T-cell (primary cell): ENCODE measurements around the gene THOP1. TPM values are rescaled to one million over a fixed set of nuclear protein-coding genes. Genes with fewer than 3 reads are reported as not detected.

Experiments
- ATAC-seq, 4 experiments: fragments of 200-7000 bp in 3 of 4; fragments of 150-1000 bp in 1 of 4; cut with Tn5 transposase; replicated peaks in 1 of 4; 1 replicate in 3 of 4; 2 replicates in 1 of 4; pipeline ENCODE4 v1.10.0; 2021; ENCODE audit warnings: moderate library complexity in 3 of 4, mild to moderate bottlenecking in 2 of 4, moderate number of reproducible peaks in 1 of 4
- CTCF ChIA-PET, 2 donors: fragments of 300-600 bp; sonication (Branson Sonifier 250); formaldehyde crosslinking; loops; one replicate each; lab custom pipeline; 2022; ENCODE audit warnings: antibody characterized with exemption in 2 of 2; lab: Charles Lee
- POLR2A ChIA-PET, 2 donors: fragments of 300-600 bp; sonication (Branson Sonifier 250); formaldehyde crosslinking; loops; one replicate each; lab custom pipeline; 2022; ENCODE audit warnings: antibody characterized with exemption in 2 of 2; lab: Charles Lee
- DNase-seq, 35 experiments: peaks; one replicate each; pipeline versions ENCODE4 v3.0.0 to v3.0.0-alpha.2; 2013 to 2023
- H3K27ac ChIP-seq: one replicate; pipeline ENCODE4 v1.5.1; 2013; ENCODE audit warnings: low read length
- H3K27me3 ChIP-seq, 2 experiments: replicated peaks in 1 of 2; 1 replicate in 1 of 2; 2 replicates in 1 of 2; pipeline versions ENCODE4 v1.6.1 to v1.7.0; 2013; ENCODE audit warnings: low read length in 1 of 2, mixed read lengths in 1 of 2; ENCODE audit not compliant: control insufficient read depth in 2 of 2, insufficient read depth in 2 of 2; ENCODE audit errors: extremely low read depth in 1 of 2
- H3K36me3 ChIP-seq, 2 donors: 1 replicate in 1 of 2; 2 replicates in 1 of 2; pipeline versions ENCODE4 v1.6.1 to v1.7.0; 2013; ENCODE audit warnings: low read length in 1 of 2; ENCODE audit not compliant: control insufficient read depth in 2 of 2, insufficient read depth in 1 of 2; ENCODE audit errors: extremely low read depth in 1 of 2
- H3K4me1 ChIP-seq, 2 experiments: 1 replicate in 1 of 2; 2 replicates in 1 of 2; pipeline versions ENCODE4 v1.6.1 to v1.7.0; 2013; ENCODE audit warnings: low read length in 2 of 2, mixed read lengths in 1 of 2; ENCODE audit not compliant: insufficient read depth in 2 of 2, control insufficient read depth in 1 of 2; ENCODE audit errors: extremely low read depth in 1 of 2
- H3K4me3 ChIP-seq, 2 donors: 1 replicate in 1 of 2; 2 replicates in 1 of 2; pipeline versions ENCODE4 v1.5.1 to v1.7.0; 2013; ENCODE audit warnings: mild to moderate bottlenecking in 2 of 2, low read length in 1 of 2, moderate library complexity in 1 of 2; ENCODE audit not compliant: control insufficient read depth in 1 of 2; ENCODE audit errors: extremely low read depth in 1 of 2
- H3K9me3 ChIP-seq: 2 replicates; pipeline ENCODE4 v1.7.0; 2013
- H3K27ac Mint-ChIP-seq, 2 donors: one replicate each; pipeline ENCODE4 v1.8.0; 2020 to 2021; ENCODE audit warnings: mild to moderate bottlenecking in 2 of 2, mixed read lengths in 2 of 2
- H3K27me3 Mint-ChIP-seq, 2 donors: one replicate each; pipeline ENCODE4 v1.8.0; 2021 to 2022; ENCODE audit warnings: mixed read lengths in 2 of 2
- H3K36me3 Mint-ChIP-seq: one replicate; pipeline ENCODE4 v1.8.0; 2021; ENCODE audit warnings: mixed read lengths
- H3K4me1 Mint-ChIP-seq, 3 donors: one replicate each; pipeline ENCODE4 v1.8.0; 2020 to 2022; ENCODE audit warnings: mixed read lengths in 3 of 3, mild to moderate bottlenecking in 1 of 3
- H3K4me3 Mint-ChIP-seq, 3 donors: one replicate each; pipeline ENCODE4 v1.8.0; 2020 to 2022; ENCODE audit warnings: mild to moderate bottlenecking in 3 of 3, mixed read lengths in 3 of 3, moderate library complexity in 3 of 3
- H3K9me3 Mint-ChIP-seq, 3 donors: one replicate each; pipeline ENCODE4 v1.8.0; 2020 to 2022; ENCODE audit warnings: mixed read lengths in 3 of 3
- WGBS: methylation state at CpG from one replicate; pipeline ENCODE4 v1.1.5; 2013; ENCODE audit warnings: missing lambda C conversion rate; ENCODE audit not compliant: insufficient coverage; 5-methylcytosine and 5-hydroxymethylcytosine counted together
- total RNA-seq, 35 experiments: library from RNA in 6 of 35; stranded (reverse) in 6 of 35; fragments of 120-200 nt in 1 of 35; gene quantifications; one replicate each; pipeline versions ENCODE4 v1.2.1 to v1.2.4 and lab custom pipeline; 2013 to 2026

THOP1 gene
- total RNA-seq, 5 donors from 2014 or later (not counting 1 experiment from before 2014, with no cell fraction given): 30.8 to 46.6 (median 41.9) TPM

GRCh38 chr19:2744113-2744512 is 41.2 kb upstream of the THOP1 start:
- DNase-seq: no peak
- CTCF ChIA-PET: no interaction called here
- POLR2A ChIA-PET: interaction anchor here in 1 of 2 donors (1.3 kb wide), 1 partner anchor 31 kb away, joined by 15 read pairs; no protein-coding TSS in a partner anchor
- Mint-ChIP-seq H3K36me3 (no peaks in the 10 kb centered on the region), H3K27me3 (peaks cover 17 to 18% of the 10 kb centered on the region in 2 donors), H3K9me3 (no peaks in the 10 kb centered on the region), H3K4me1 (peaks cover 4 to 9% (median 7%) of the 10 kb centered on the region in 3 donors), H3K4me3 (no peak overlapping the region), H3K27ac (no peak overlapping the region)
- Histone ChIP-seq H3K9me3 (no peaks in the 10 kb centered on the region), H3K4me3 (no peak overlapping the region), H3K27me3 (peaks cover 0 to 21% of the 10 kb centered on the region in 2 experiments), H3K4me1 (peaks cover 0 to 14% of the 10 kb centered on the region in 2 experiments), H3K36me3 (no peaks in the 10 kb centered on the region), H3K27ac (no peak overlapping the region)
- WGBS: 43% methylated on average over 1 of the region's 4 CpGs
- ATAC-seq: no peak

DNA sequence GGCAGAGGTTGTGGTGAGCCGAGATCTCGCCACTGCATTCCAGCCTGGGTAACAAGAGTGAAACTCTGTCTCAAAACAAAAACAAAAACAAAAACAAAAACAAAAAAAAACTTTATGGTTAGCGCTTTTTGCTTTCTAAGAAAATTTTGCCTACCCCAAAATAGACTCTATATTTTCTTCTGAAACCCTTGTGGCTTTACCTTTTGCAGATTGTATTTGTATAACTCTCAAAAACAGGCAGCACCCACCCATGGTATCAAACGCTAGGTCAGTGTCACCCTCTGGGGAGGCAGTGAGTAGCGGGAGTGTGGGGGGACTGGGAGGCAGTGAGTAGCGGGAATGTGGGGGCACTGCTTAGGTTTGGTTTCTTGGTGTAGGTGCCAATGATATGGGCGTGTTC is 38.0 kb upstream of the THOP1 start:
- H3K9me3 ChIP-seq: no peaks in the 10 kb centered on the region
- H3K4me3 Mint-ChIP-seq: no peak overlapping the region
- no peak overlapping the region for H3K27ac Mint-ChIP-seq
- no peak overlapping the region for H3K4me3 ChIP-seq
- no peaks in the 10 kb centered on the region for H3K4me1 Mint-ChIP-seq
- peaks cover 0 to 7% of the 10 kb centered on the region in 2 experiments for H3K4me1 ChIP-seq
- DNase-seq: no peak
- H3K27me3 ChIP-seq: peaks cover 0 to 13% of the 10 kb centered on the region in 2 experiments
- POLR2A ChIA-PET: no interaction called here
- 93% methylated on average over 3 of the region's 7 CpGs for WGBS
- no peak overlapping the region for H3K27ac ChIP-seq
- peaks cover 13% of the 10 kb centered on the region in 2 donors for H3K27me3 Mint-ChIP-seq
- H3K9me3 Mint-ChIP-seq: no peaks in the 10 kb centered on the region
- ATAC-seq: no peak
- no peaks in the 10 kb centered on the region for H3K36me3 ChIP-seq
- H3K36me3 Mint-ChIP-seq: no peaks in the 10 kb centered on the region
- CTCF ChIA-PET: no interaction called here

DNA sequence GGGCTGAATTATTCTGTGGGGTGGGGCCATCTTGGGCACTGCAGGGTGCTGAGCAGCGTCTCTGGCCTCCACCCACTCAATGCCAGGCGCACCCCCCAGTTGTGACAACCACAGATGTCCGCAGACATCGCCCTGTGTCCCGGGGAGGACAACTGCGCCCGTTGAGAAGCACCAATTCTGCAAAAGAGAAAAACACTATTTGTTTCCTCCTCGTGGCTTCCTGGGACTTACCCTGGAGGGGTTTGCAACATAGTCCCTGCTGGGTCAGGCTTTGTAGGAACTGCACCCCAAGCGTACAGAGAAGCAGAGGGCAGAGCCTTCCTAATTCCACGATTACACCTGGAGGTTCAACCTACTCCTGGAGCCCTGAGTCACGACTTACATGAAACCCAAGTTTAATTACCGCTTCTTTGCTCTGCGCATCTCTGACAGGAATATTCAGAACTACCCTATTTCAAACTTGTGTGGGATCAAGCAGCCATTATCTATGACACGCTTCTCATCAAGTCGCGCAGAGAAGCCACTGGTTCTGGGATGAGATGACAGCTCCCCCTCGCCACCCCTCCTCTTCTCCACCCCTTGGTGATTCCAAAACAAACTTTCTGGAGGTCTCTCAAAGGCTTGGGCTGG is 34.4 kb upstream of the THOP1 start:
- Histone ChIP-seq H3K27me3 (peaks cover 0 to 13% of the 10 kb centered on the region in 2 experiments), H3K36me3 (peaks cover 8 to 15% of the 10 kb centered on the region in 2 donors), H3K27ac (no peak overlapping the region), H3K4me1 (peaks cover 0 to 7% of the 10 kb centered on the region in 2 experiments), H3K9me3 (no peaks in the 10 kb centered on the region), H3K4me3 (no peak overlapping the region)
- no peak for ATAC-seq
- Mint-ChIP-seq H3K36me3 (peaks cover 4% of the 10 kb centered on the region), H3K27me3 (no peaks in the 10 kb centered on the region), H3K9me3 (no peaks in the 10 kb centered on the region), H3K27ac (no peak overlapping the region), H3K4me3 (no peak overlapping the region), H3K4me1 (no peaks in the 10 kb centered on the region)
- 78% methylated on average over 13 of the region's 17 CpGs for WGBS
- ChIA-PET CTCF (interaction anchor here in 1 of 2 donors (2.2 kb wide), 1 partner anchor 102 kb away, joined by 17 read pairs; no protein-coding TSS in a partner anchor), POLR2A (no interaction called here)
- DNase-seq: no peak

DNA sequence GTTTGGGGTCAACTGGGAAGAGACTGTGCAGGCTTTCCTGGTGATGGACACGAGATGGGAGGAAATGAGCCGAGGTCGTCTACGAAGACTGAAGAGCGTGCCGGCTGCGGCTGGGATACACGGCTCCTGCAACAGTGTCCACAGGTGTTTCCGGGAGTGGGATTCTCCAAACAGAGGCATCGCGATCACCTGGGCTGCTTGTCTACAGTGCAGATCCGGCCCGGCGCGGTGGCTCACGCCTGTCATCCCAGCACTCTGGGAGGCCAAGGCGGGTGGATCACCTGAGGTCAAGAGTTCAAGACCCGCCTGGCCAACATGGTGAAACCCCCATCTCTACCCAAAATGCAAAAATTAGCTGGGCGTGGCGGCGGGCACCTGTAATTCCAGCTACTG is 33.9 kb upstream of the THOP1 start:
- H3K9me3 ChIP-seq: no peaks in the 10 kb centered on the region
- POLR2A ChIA-PET: no interaction called here
- DNase-seq (no peak), ATAC-seq (no peak)
- H3K4me3 ChIP-seq: no peak overlapping the region
- CTCF ChIA-PET: no interaction called here
- WGBS: 96% methylated on average over 15 of the region's 21 CpGs
- H3K27ac Mint-ChIP-seq: no peak overlapping the region
- no peaks in the 10 kb centered on the region for H3K4me1 Mint-ChIP-seq
- no peak overlapping the region for H3K4me3 Mint-ChIP-seq
- no peaks in the 10 kb centered on the region for H3K9me3 Mint-ChIP-seq
- no peaks in the 10 kb centered on the region for H3K27me3 Mint-ChIP-seq
- no peak overlapping the region for H3K27ac ChIP-seq
- peaks cover 0 to 10% of the 10 kb centered on the region in 2 experiments for H3K27me3 ChIP-seq
- H3K36me3 Mint-ChIP-seq: peaks cover 4% of the 10 kb centered on the region
- peaks cover 0 to 7% of the 10 kb centered on the region in 2 experiments for H3K4me1 ChIP-seq
- peaks cover 9 to 16% of the 10 kb centered on the region in 2 donors for H3K36me3 ChIP-seq

GRCh38 chr19:2754659-2755447 is 30.4 kb upstream of the THOP1 start:
- CTCF ChIA-PET: no interaction called here
- no peak overlapping the region for H3K27ac Mint-ChIP-seq

DNA sequence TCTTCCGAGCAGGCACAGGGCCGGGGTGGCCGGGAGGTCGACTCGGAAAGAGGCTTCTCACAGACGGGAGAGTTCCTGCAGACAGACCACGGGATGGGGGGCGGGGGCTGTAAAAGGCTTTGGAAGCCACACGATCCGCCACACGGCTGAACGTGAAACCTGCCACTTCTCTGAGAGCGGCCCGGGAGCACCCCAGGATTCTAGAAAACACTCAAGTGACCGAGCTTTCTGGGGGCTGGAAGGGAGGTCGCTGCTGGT is 29.9 kb upstream of the THOP1 start:
- Histone ChIP-seq H3K4me3 (no peak overlapping the region), H3K27me3 (peaks cover 0 to 2% of the 10 kb centered on the region in 2 experiments), H3K36me3 (peaks cover 17 to 26% of the 10 kb centered on the region in 2 donors), H3K9me3 (no peaks in the 10 kb centered on the region), H3K27ac (no peak overlapping the region), H3K4me1 (no peaks in the 10 kb centered on the region)
- WGBS: 95% methylated on average over 13 of the region's 16 CpGs
- ChIA-PET POLR2A (no interaction called here), CTCF (no interaction called here)
- peaks cover 0 to 4% (median 4%) of the 10 kb centered on the region in 3 donors for H3K4me1 Mint-ChIP-seq
- H3K27me3 Mint-ChIP-seq: no peaks in the 10 kb centered on the region
- no peak overlapping the region for H3K27ac Mint-ChIP-seq
- ATAC-seq (no peak), DNase-seq (no peak)
- H3K36me3 Mint-ChIP-seq: peaks cover 15% of the 10 kb centered on the region
- no peak overlapping the region for H3K4me3 Mint-ChIP-seq
- no peaks in the 10 kb centered on the region for H3K9me3 Mint-ChIP-seq

More at GRCh38 chr19:2754659-2755447, 30.4 kb upstream of the THOP1 start:
- Histone ChIP-seq H3K27me3 (peaks cover 0 to 2% of the 10 kb centered on the region in 2 experiments), H3K4me1 (no peaks in the 10 kb centered on the region), H3K36me3 (peaks cover 17 to 25% of the 10 kb centered on the region in 2 donors), H3K9me3 (no peaks in the 10 kb centered on the region), H3K27ac (no peak overlapping the region), H3K4me3 (no peak overlapping the region)
- Mint-ChIP-seq H3K9me3 (no peaks in the 10 kb centered on the region), H3K27me3 (no peaks in the 10 kb centered on the region), H3K4me1 (peaks cover 0 to 3% (median 2%) of the 10 kb centered on the region in 3 donors), H3K4me3 (no peak overlapping the region), H3K36me3 (peaks cover 15% of the 10 kb centered on the region)
- DNase-seq: no peak
- POLR2A ChIA-PET: no interaction called here
- ATAC-seq: no peak
- WGBS: 98% methylated on average over 34 of the region's 43 CpGs
